ENCODE results near the gene SUPT20H. TPM values are rescaled to one million over a fixed set of nuclear protein-coding genes. Genes with fewer than 3 reads are reported as not detected.

SUPT20H gene
- total and polyA plus RNA-seq, 2 experiments from 2014 or later: 68.7 to 98.2 TPM

- DNase-seq (ENCODE audit: low spot score) (no peak), ATAC-seq (no peak)
- Histone ChIP-seq H3K9me2 (ENCODE audit: insufficient read depth) (no peaks in the 10 kb centered on the region), H3K27me3 (ENCODE audit: insufficient read depth) (no peaks in the 10 kb centered on the region), H3K4me2 (peak overlapping the region; percentile 74), H3K27ac (ENCODE audit: low read depth) (no peak overlapping the region), H3K36me3 (ENCODE audit: insufficient read depth) (no peaks in the 10 kb centered on the region), H2AFZ (peak overlapping the region; percentile 81), H3K4me1 (ENCODE audit: insufficient read depth) (peaks cover 4% of the 10 kb centered on the region; the same call in 1 of the 2 replicates), H3K79me2 (replicated peaks; ENCODE audit: insufficient read depth) (peaks cover 43% of the 10 kb centered on the region), H3K4me3 (peak overlapping the region; percentile 95), H3F3A (replicated peaks; ENCODE audit: low read depth) (no peaks in the 10 kb centered on the region), H4K20me1 (replicated peaks; ENCODE audit: insufficient read depth) (0 out of 2 replicates have a peak, but pooled peaks cover 8% of the 10 kb centered on the region)
- Mint-ChIP-seq H3K36me3 (ENCODE audit: low read depth) (peaks cover 30% of the 10 kb centered on the region; the same call in 2 of the 3 replicates), H3K4me1 (peaks cover 7% of the 10 kb centered on the region; the same call in 2 of the 3 replicates), H3K9me3 (peaks cover 6% of the 10 kb centered on the region; the same call in 2 of the 3 replicates), H3K27ac (peak overlapping the region; percentile 86; the same call in 1 of the 2 replicates), H3K27me3 (ENCODE audit: insufficient read depth, low read depth, poor library complexity) (no peaks in the 10 kb centered on the region), H3K4me3 (peak overlapping the region; percentile 92)
- TF ChIP-seq JUNB (IDR thresholded peaks at IDR 0.05; ENCODE audit: unreplicated experiment) (no peak), ZNF462 (CRISPR knock-in tag; IDR thresholded peaks at IDR 0.05) (no peak), EZH2 (IDR thresholded peaks at IDR 0.05; ENCODE audit: low read depth, unreplicated experiment) (no peak), ZNF114 (CRISPR knock-in tag; IDR thresholded peaks at IDR 0.05) (no peak), STAT1 (IDR thresholded peaks at IDR 0.05; ENCODE audit: unreplicated experiment) (no peak), ZNF331 (CRISPR knock-in tag; IDR thresholded peaks at IDR 0.05; ENCODE audit: low read depth) (no peak), CREB1 (CRISPR knock-in tag; IDR thresholded peaks at IDR 0.05; ENCODE audit: low read depth) (no peak), REST (IDR thresholded peaks at IDR 0.05; ENCODE audit: unreplicated experiment) (no peak), NANOG (IDR thresholded peaks at IDR 0.05; ENCODE audit: borderline replicate concordance) (no peak), EZH2phosphoT487 (IDR thresholded peaks at IDR 0.05; ENCODE audit: unreplicated experiment) (no peak), POLR2AphosphoS5 (IDR thresholded peaks at IDR 0.05; ENCODE audit: low read depth) (no peak)
- TF ChIP-seq, protein P1, sequence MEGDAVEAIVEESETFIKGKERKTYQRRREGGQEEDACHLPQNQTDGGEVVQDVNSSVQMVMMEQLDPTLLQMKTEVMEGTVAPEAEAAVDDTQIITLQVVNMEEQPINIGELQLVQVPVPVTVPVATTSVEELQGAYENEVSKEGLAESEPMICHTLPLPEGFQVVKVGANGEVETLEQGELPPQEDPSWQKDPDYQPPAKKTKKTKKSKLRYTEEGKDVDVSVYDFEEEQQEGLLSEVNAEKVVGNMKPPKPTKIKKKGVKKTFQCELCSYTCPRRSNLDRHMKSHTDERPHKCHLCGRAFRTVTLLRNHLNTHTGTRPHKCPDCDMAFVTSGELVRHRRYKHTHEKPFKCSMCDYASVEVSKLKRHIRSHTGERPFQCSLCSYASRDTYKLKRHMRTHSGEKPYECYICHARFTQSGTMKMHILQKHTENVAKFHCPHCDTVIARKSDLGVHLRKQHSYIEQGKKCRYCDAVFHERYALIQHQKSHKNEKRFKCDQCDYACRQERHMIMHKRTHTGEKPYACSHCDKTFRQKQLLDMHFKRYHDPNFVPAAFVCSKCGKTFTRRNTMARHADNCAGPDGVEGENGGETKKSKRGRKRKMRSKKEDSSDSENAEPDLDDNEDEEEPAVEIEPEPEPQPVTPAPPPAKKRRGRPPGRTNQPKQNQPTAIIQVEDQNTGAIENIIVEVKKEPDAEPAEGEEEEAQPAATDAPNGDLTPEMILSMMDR (conservative IDR thresholded peaks at IDR 0.05; ENCODE audit: low read depth in 2 of 2): no peak
- TF ChIP-seq, protein P2, sequence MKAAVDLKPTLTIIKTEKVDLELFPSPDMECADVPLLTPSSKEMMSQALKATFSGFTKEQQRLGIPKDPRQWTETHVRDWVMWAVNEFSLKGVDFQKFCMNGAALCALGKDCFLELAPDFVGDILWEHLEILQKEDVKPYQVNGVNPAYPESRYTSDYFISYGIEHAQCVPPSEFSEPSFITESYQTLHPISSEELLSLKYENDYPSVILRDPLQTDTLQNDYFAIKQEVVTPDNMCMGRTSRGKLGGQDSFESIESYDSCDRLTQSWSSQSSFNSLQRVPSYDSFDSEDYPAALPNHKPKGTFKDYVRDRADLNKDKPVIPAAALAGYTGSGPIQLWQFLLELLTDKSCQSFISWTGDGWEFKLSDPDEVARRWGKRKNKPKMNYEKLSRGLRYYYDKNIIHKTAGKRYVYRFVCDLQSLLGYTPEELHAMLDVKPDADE (IDR thresholded peaks at IDR 0.05): no peak
Observed at GRCh38 chr13:37059848-37060192, 332 bp upstream of the SUPT20H start.
